K562 (cell line): Measurements from ENCODE around the gene SDCBP2. TPM values are rescaled to one million over a fixed set of nuclear protein-coding genes. Genes with fewer than 3 reads are reported as not detected.

Experiments
- ATAC-seq: fragments of 200-7000 bp; cut with Tn5 transposase; 3 replicates; pipeline ENCODE4 v1.9.1; 2020; ENCODE audit warnings: moderate library complexity
- BruUV-seq: library from RNA; stranded (reverse); fragments of 400-500 nt; replicated peaks from 2 replicates; lab custom pipeline; 2021; lab: Mats Ljungman, UMichigan
- CTCF ChIA-PET: fragments of 300-600 bp; formaldehyde crosslinking; extraction: SDS; loops from one replicate; lab custom pipeline; 2021; ENCODE audit warnings: low intra/inter-chr PET ratio; lab: Yijun Ruan, JAX
- POLR2A ChIA-PET: fragments of 300-600, 350-650 bp; sonication (Branson Sonifier 250); formaldehyde crosslinking; extraction: SDS; loops from one replicate; lab custom pipeline; 2021; ENCODE audit warnings: antibody characterized with exemption, inconsistent platforms; lab: Yijun Ruan, JAX
- DNase-seq, 4 experiments: peaks; one replicate each; pipeline versions ENCODE4 v3.0.0 to v3.0.0-alpha.2; 2011 to 2018; ENCODE audit warnings: low spot score in 3 of 4, mixed read lengths in 3 of 4; ENCODE audit errors: extremely low read depth in 1 of 4
- FAIRE-seq: peaks from 2 replicates; lab custom pipeline; 2011; peaks lifted over from hg19 to GRCh38; lab: Jason Lieb, UNC
- H2AFZ ChIP-seq: 2 replicates; pipeline ENCODE4 v1.6.0; 2011; ENCODE audit warnings: low read depth, low read length, control low read depth, inconsistent platforms
- H3K27ac ChIP-seq: fragments of 200-600 bp; 3 replicates; pipeline ENCODE4 v1.8.0; 2011; ENCODE audit warnings: low read depth, mild to moderate bottlenecking, control low read depth, inconsistent platforms, low read length, moderate library complexity, mixed read lengths; ENCODE audit errors: extremely low read depth
- H3K27me3 ChIP-seq, 2 experiments: fragments of 300-600 bp in 1 of 2; 2 replicates in 1 of 2; 3 replicates in 1 of 2; pipeline versions ENCODE4 v1.6.0 to v1.8.0; 2011; ENCODE audit warnings: inconsistent platforms in 2 of 2, low read length in 2 of 2, mild to moderate bottlenecking in 1 of 2, mixed read lengths in 1 of 2, moderate library complexity in 1 of 2; ENCODE audit not compliant: control insufficient read depth in 2 of 2, insufficient read depth in 2 of 2
- H3K36me3 ChIP-seq: fragments of 300-600 bp; 3 replicates; pipeline ENCODE4 v1.8.0; 2011; ENCODE audit warnings: mild to moderate bottlenecking, low read length, inconsistent platforms; ENCODE audit not compliant: control insufficient read depth, insufficient read depth
- H3K4me1 ChIP-seq, 2 experiments: fragments of 200-600 bp in 1 of 2; replicated peaks in 1 of 2; 2 replicates in 1 of 2; 3 replicates in 1 of 2; pipeline versions ENCODE4 v1.5.1 to v1.8.0; 2011; ENCODE audit warnings: inconsistent platforms in 2 of 2, low read length in 2 of 2, mild to moderate bottlenecking in 1 of 2, mixed read lengths in 1 of 2, moderate library complexity in 1 of 2; ENCODE audit not compliant: control insufficient read depth in 2 of 2, insufficient read depth in 2 of 2
- H3K4me2 ChIP-seq: 2 replicates; pipeline ENCODE4 v1.6.1; 2011; ENCODE audit warnings: low read length, control low read depth, inconsistent platforms, mixed read lengths; ENCODE audit not compliant: insufficient read depth
- H3K4me3 ChIP-seq: fragments of 200-600 bp; sonication (generic), shearing (Covaris generic); 2 replicates; pipeline ENCODE4 v1.5.1; 2016; ENCODE audit warnings: control low read depth, inconsistent platforms
- H3K79me2 ChIP-seq: fragments of 200-600 bp; 3 replicates; pipeline ENCODE4 v1.8.0; 2011; ENCODE audit warnings: low read length, inconsistent platforms; ENCODE audit not compliant: control insufficient read depth, insufficient read depth
- H3K9ac ChIP-seq, 2 experiments: 2 replicates each; pipeline versions ENCODE4 v1.6.0 to v1.6.1; 2011; ENCODE audit warnings: low read depth in 2 of 2, low read length in 2 of 2, control low read depth in 1 of 2, inconsistent platforms in 1 of 2, mild to moderate bottlenecking in 1 of 2, mixed read lengths in 1 of 2; ENCODE audit not compliant: insufficient read depth in 1 of 2
- H3K9me1 ChIP-seq: one replicate; pipeline ENCODE4 v1.6.0; 2011; ENCODE audit warnings: inconsistent platforms, mild to moderate bottlenecking, low read length, moderate library complexity; ENCODE audit not compliant: control insufficient read depth, insufficient read depth
- H3K9me3 ChIP-seq: replicated peaks from 2 replicates; pipeline ENCODE4 v1.5.1; 2011; ENCODE audit warnings: low read depth, low read length, inconsistent platforms; ENCODE audit not compliant: control insufficient read depth, insufficient read depth
- H4K20me1 ChIP-seq: replicated peaks from 2 replicates; pipeline ENCODE4 v1.6.1; 2011; ENCODE audit warnings: low read length, inconsistent platforms, mixed read lengths; ENCODE audit not compliant: control insufficient read depth, insufficient read depth
- BCL6 ChIP-seq: fragments of 250-450 bp; sonication (Bioruptor Pico); IDR thresholded peaks from 2 replicates; pipeline ENCODE4 v1.4.0; 2020
- CSDE1 ChIP-seq, 2 experiments: fragments of 450-650 bp; IDR thresholded peaks; 2 replicates each; pipeline ENCODE4 v1.6.1; 2016; ENCODE audit warnings: mild to moderate bottlenecking in 1 of 2
- E2F8 ChIP-seq: fragments of 450-650 bp; IDR thresholded peaks from 2 replicates; pipeline ENCODE4 v1.7.1; 2018; ENCODE audit warnings: mild to moderate bottlenecking, low read depth; ENCODE audit not compliant: partially characterized antibody
- JUNB ChIP-seq: fragments of 450-650 bp; formaldehyde crosslinking; conservative IDR thresholded peaks from 2 replicates; pipeline ENCODE4 v1.4.0; 2020; ENCODE audit warnings: mild to moderate bottlenecking
- MTA1 ChIP-seq: fragments of 450-650 bp; IDR thresholded peaks from 2 replicates; pipeline ENCODE4 v1.6.1; 2017; ENCODE audit warnings: borderline replicate concordance
- NUFIP1 ChIP-seq: fragments of 450-650 bp; IDR thresholded peaks from 2 replicates; pipeline ENCODE4 v1.6.1; 2018; ENCODE audit not compliant: partially characterized antibody
- PRMT5 ChIP-seq: sonication (generic); formaldehyde crosslinking; IDR thresholded peaks from 2 replicates; pipeline ENCODE4 v1.5.0; 2020; ENCODE audit warnings: missing genetic modification reagents
- RB1 ChIP-seq: fragments of 450-650 bp; IDR thresholded peaks from 2 replicates; pipeline ENCODE4 v1.6.1; 2017; ENCODE audit warnings: low read depth, mild to moderate bottlenecking
- SMARCA5 ChIP-seq: fragments of 450-650 bp; IDR thresholded peaks from 2 replicates; pipeline ENCODE4 v1.6.1; 2016
- SP2 ChIP-seq: IDR thresholded peaks from 2 replicates; pipeline ENCODE4 v1.6.1; 2011; ENCODE audit warnings: mild to moderate bottlenecking, low read depth, low read length, moderate library complexity; ENCODE audit not compliant: poor library complexity, severe bottlenecking; ENCODE audit errors: extremely low read depth
- STAT5B ChIP-seq: fragments of 250-450 bp; sonication (Bioruptor Pico); IDR thresholded peaks from 2 replicates; pipeline ENCODE4 v1.8.0; 2021; ENCODE audit warnings: mild to moderate bottlenecking, inconsistent platforms
- SUPT5H ChIP-seq: fragments of 450-650 bp; IDR thresholded peaks from 2 replicates; pipeline ENCODE4 v1.6.1; 2016
- ZNF134 ChIP-seq: fragments of 250-450 bp; sonication (Bioruptor Pico); conservative IDR thresholded peaks from 2 replicates; pipeline ENCODE4 v1.4.0; 2020
- ZNF197 ChIP-seq: fragments of 200-800 bp; sonication (Bioruptor generic); IDR thresholded peaks from 2 replicates; pipeline ENCODE4 v1.6.1; 2016; ENCODE audit warnings: low read depth, missing genetic modification characterization, missing compliant biosample characterization
- WGBS: fragments of 100-300 bp; shearing (Covaris generic); methylation state at CpG from one replicate; pipeline ENCODE4 v1.1.6; 2016; ENCODE audit warnings: low coverage, mixed read lengths; ENCODE audit not compliant: insufficient coverage; ENCODE audit errors: missing lambda C conversion rate; 5-methylcytosine and 5-hydroxymethylcytosine counted together
- in situ Hi-C: fragments of 300-500 bp; cut with MboI; formaldehyde crosslinking; loops from 4 replicates; pipeline ENCODE4 v1.15.0; 2018; ENCODE audit warnings: inconsistent platforms, mixed read lengths
- intact Hi-C: fragments of 100-400 bp; cut with micrococcal nuclease; formaldehyde crosslinking; loops from 2 replicates; pipeline ENCODE4 v1.14.2; 2022
- polyA plus RNA-seq, 8 experiments: library from polyadenylated mRNA; depleted of rRNA in 4 of 8; stranded (reverse) in 5 of 8; unstranded in 3 of 8; fragments of >200 nt; fragmentation: Nextera tagmentation in 2 of 8; fragmentation: Illumina TruSeq in 1 of 8; extraction: Ambion mirVana in 2 of 8; extraction: Trizol in 1 of 8; gene quantifications; 2 replicates each; pipeline versions ENCODE4 v1.2.1 to v1.2.3, GENCODE V29; 2011 to 2014; ENCODE audit warnings: inconsistent platforms in 1 of 8, missing spikeins in 1 of 8
- total RNA-seq, 7 experiments: library from RNA; depleted of rRNA in 6 of 7; stranded (reverse); fragments of >200 nt in 6 of 7; fragmentation: Illumina TruSeq in 2 of 7; extraction: Trizol in 2 of 7; gene quantifications; 2 replicates each; pipeline versions ENCODE4 v1.2.1 to v1.2.3, GENCODE V29; 2011 to 2021; ENCODE audit warnings: low replicate concordance in 1 of 7

Gene SDCBP2
- total and polyA plus RNA-seq, 9 of the 15 experiments (the other 6 are each of a cell fraction or from before 2014, with no cell fraction given): 0.06 to 1.2 (median 0.80) TPM

GRCh38 chr20:1306316-1307135 is 22.4 kb downstream of the SDCBP2 start:
- FAIRE-seq: no peak
- BruUV-seq: no TSS peak
- no peaks in the 10 kb centered on the region for H3K79me2 ChIP-seq
- no peak for ATAC-seq
- H3K27ac ChIP-seq: no peak overlapping the region
- ChIA-PET CTCF (no interaction called here), POLR2A (interaction anchor here (0.7 to 1.2 kb wide), 3 partner anchors 16 to 161 kb away, joined by 3 read pairs; no protein-coding TSS in a partner anchor)
- H3K4me3 ChIP-seq: no peak overlapping the region
- no peaks in the 10 kb centered on the region for H3K9me3 ChIP-seq
- TF ChIP-seq JUNB (CRISPR knock-in tag) (no peak), RB1 (no peak), CSDE1 (IDR thresholded peaks at IDR 0.05) (no peak), STAT5B (CRISPR knock-in tag) (no peak), ZNF134 (CRISPR knock-in tag) (no peak), SP2 (no peak), ZNF197 (no peak), MTA1 (no peak), SUPT5H (no peak), NUFIP1 (no peak), E2F8 (no peak), PRMT5 (CRISPR knock-in tag) (no peak), BCL6 (no peak), SMARCA5 (no peak)
- H4K20me1 ChIP-seq: no peaks in the 10 kb centered on the region
- no peak for DNase-seq
- no peak overlapping the region for H2AFZ ChIP-seq
- H3K4me2 ChIP-seq: no peak overlapping the region
- peaks cover 0 to 20% of the 10 kb centered on the region in 2 experiments; a peak in 2 of 5 replicates for H3K4me1 ChIP-seq
- in situ Hi-C loops: no loop called here
- H3K9me1 ChIP-seq: no peaks in the 10 kb centered on the region
- WGBS: 70% methylated on average over 7 of the region's 14 CpGs
- no peaks in the 10 kb centered on the region for H3K36me3 ChIP-seq
- no peaks in the 10 kb centered on the region for H3K27me3 ChIP-seq
- intact Hi-C loops: loop anchor here (10.0 kb wide), 1 partner anchor 92 kb away; no protein-coding TSS in a partner anchor
- H3K9ac ChIP-seq: peak overlapping the region in 1 of 2 experiments; percentile 61; a peak in 1 of 4 replicates
